Measurements from ENCODE around the gene ISLR.
"Not testable (repeated sequence)": the region's sequence is repeated elsewhere in the genome, so short reads cannot be mapped to it uniquely, and the experiment has no call there.

ISLR gene

GRCh38 chr15:74138642-74139041 is 34.9 kb upstream of the ISLR start:
- no peak for DNase-seq

DNA sequence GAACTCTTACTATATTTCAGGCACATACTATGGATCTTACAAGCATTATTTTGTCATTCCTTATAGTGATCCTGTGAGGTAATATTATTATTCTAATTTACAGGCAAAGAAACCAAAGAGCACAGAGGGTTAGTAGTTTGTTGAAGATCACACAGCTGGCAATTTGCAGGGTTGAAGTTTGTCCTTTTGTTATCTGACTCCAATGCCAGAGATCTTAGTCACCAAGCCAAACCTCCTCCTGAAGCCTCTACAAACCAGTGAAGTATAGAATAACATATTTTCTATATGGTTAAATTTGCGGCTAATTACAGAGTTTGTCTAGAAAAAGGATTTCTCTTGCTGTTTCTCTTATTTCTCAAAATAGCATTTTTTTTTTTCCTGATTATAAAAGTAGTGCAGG is 31.9 kb upstream of the ISLR start:
- no peak for DNase-seq

DNA sequence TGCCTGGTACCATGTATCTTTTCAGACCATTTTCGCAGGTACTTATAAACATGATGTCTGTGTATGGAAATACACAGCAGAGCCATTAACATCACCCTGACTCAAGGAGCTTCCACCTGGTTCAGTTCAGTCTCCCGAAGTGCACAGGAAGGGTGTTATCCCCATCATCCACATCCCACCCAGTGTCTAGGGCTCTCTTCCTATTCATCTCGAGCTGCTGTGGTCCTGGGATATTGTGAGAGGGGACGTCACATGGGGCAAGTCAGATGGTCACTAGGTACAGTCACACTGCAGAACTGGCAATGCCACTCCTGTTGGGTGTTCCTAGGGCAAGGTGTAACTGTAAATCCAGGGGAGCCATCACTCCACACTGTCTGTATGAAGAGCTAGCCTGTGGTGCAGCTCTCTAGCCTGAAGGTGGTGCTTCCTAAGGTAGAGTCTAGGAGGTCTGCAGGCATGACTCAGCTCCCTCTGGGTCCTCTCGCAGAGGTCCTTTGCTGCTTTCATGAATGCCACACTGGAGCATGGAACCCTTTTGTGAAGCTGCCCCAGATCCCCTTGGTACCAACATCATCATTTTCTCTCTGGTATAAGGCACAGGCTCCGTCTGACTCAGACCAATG is 29.2 kb upstream of the ISLR start:
- DNase-seq = no peak

GRCh38 chr15:74146277-74146800 is 27.2 kb upstream of the ISLR start:
- no peak for DNase-seq

- no peak for DNase-seq
Measured at GRCh38 chr15:74147051-74147450, 26.5 kb upstream of the ISLR start.

- no peak for DNase-seq
Measured at GRCh38 chr15:74155766-74156417, 17.6 kb upstream of the ISLR start.

DNA sequence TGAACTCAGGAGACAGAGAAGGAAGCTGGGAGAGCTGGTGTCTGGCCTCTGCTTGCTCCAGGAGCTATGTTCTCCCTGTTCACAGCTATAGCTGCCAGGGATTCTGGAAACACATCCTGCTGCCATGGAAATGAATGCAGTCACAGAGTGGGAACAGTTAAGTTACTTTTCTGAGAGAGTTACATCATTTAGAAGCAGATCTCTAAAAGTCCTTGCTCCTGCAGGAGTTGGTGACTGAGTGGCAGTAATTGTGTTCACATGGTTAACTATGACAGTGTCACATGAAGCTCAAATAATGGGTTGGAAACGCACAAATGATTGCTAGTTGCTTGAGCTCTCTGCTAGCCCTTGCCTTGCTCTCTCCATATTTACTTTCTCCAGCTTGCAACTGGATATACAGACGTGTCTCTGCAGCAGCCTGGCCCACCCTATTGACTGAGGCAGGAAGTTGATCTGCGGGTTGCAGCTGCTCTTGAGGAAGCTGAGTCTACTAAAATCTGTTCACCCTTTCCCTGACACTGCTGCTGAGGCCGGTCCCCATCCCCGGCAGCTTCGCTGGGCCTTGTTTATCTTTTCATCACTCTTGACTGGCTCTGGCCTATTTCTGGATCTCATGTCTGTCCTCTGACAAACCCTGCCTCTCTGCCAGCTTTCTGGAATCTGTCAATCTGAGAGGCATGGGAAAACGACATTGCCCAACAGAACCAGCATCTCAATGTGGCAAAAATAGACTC is 16.7 kb upstream of the ISLR start:
- DNase-seq = no peak

GRCh38 chr15:74157868-74158827 is 15.4 kb upstream of the ISLR start:
- DNase-seq = no peak

- DNase-seq = no peak
Measured at GRCh38 chr15:74158855-74159650, 14.5 kb upstream of the ISLR start.

DNA sequence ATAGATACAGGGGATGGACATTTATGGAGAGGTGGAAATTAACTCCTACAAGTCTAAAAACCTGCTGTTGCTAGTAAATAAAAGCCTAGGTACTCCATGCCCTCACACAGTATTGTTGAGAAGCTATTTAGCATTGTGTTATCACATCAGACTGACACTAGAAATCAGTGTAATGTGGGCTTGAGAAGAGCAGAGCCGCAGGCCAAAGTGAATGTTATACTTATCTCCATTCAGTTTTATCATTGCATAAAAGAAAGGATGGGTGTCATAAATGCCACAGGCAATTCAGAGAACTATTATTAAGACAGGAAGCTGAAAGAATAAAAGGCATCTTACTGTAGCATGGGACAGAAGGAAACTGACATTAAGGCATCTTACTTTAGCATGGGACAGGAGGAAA is 13.7 kb upstream of the ISLR start:
- DNase-seq = no peak

GRCh38 chr15:74160390-74160789 is 13.1 kb upstream of the ISLR start:
- not testable (repeated sequence) for DNase-seq

DNA sequence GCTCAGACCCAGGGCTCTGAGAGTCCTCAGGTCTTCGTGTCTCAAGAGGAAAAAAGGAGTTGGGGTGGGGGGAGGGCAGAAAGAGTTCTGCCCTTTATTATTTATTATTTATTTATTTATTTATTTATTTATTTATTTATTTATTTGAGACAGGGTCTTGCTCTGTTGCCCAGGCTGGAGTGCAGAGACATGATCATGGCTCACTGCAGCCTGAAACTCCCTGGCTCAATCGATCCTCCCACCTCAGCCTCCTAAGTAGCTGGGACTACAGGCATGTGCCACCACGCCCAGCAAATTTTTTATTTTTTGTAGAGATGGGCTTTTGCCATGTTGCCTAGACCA is 11.3 kb upstream of the ISLR start:
- DNase-seq = not testable (repeated sequence)

GRCh38 chr15:74165461-74165860 is 8.0 kb upstream of the ISLR start:
- DNase-seq = no peak

- no peak for DNase-seq
Measured at GRCh38 chr15:74167891-74168331, 5.6 kb upstream of the ISLR start.

DNA sequence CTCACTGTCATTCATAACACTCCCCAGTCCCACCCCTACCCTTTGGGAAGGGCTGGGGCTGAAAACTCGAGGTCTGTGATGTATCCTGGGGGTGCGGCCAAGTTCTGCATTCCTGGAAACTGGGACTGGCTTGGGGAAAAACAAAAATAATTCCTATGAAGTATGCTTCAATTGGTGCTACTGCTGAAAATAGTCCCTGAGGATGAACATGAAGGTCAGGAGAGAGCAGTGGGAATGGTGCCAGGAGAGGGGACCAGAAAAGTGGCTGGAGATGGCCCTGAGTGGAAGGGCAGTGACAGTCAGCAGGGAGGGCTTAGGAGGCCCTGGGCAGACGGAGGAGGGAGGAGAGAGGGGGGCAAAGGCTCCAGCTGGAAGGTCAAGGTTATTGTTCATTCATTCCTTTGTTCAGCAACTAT is 4.8 kb upstream of the ISLR start:
- DNase-seq = no peak

- DNase-seq = no peak
Measured at GRCh38 chr15:74170071-74170844, 3.3 kb upstream of the ISLR start.

GRCh38 chr15:74170875-74171578 is 2.5 kb upstream of the ISLR start:
- no peak for DNase-seq

DNA sequence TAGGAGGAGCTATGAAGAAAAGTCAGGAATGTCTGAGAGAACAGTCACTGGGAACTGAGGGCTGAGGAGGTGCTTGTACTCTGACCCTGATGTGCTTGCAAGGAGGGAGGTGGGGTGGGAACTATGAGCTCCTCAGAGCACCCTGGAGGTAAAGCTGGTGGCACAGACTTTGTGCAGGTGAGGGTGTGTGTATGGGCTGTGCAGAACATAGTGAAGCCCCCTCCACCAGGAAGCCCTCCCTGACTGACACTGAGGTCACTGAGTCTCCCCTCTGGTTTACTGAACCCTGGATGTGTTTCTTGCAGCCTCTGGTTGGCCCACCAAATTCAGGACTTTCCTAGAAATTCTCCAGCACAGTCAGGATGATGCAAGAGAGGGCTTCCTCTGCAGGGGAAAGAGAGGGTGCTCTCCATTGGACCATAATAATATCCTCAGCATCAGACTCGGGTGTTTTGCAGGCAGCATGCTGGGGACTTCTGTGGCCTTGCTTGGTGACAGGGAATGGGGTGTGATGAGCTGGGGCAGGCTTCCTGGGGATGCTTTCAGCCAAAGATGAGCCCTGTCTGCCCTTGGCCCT is 1.5 kb upstream of the ISLR start:
- DNase-seq = no peak

DNA sequence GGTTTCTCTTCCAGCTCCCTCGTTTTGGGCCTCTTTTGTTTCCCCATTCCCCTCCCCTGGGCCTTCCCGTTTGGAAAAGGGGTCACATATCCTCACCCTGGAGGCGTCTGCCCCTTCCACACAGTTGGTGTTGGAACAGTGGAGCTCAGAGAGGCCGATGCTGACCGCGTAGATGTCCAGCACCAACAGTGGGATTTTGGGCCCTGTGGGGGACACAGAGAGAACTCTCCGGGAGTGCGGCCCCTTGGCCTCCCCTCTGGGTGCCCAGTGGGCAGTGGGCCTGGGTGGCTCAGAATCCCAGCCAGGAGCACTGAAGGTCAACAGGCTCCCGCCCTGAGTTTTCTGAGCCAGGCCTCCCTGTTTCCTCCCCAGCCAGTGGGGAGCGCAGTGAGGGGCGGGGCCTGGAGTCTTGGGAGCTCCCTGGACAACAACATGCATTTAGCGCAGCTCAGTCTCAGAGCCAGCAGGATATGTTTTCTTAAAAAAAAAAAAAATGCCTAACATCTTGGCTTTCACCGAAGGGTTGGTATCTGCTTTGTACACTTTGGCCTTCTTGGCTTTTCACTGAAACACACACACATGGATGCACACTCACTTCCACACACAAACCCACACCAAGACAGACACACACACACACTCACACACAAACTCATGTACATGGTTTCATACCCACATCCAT is 670 bp upstream of the ISLR start:
- no peak for DNase-seq
